Measurements from ENCODE around the gene SSTR3. TPM values are rescaled to one million over a fixed set of nuclear protein-coding genes. Genes with fewer than 3 reads are reported as not detected.

Gene SSTR3
- total and polyA plus RNA-seq, 10 of the 15 experiments (the other 5 are each of a cell fraction or from before 2014, with no cell fraction given) = 0.03 to 4.5 (median 2.4) TPM

GRCh38 chr22:37229805-37230672, 17.8 kb upstream of the SSTR3 start (continued):
- TF ChIP-seq CBX3 (IDR thresholded peaks at IDR 0.05; ENCODE audit: borderline replicate concordance, low read depth) = no peak
- no peak for TF ChIP-seq NKRF (conservative IDR thresholded peaks at IDR 0.05)
- TF ChIP-seq HDAC6 (IDR thresholded peaks at IDR 0.05; ENCODE audit: unreplicated experiment) = no peak
- no peak for TF ChIP-seq YBX1 (IDR thresholded peaks at IDR 0.05)
- no peak for TF ChIP-seq ZBTB4 (CRISPR knock-in tag; IDR thresholded peaks at IDR 0.05)
- TF ChIP-seq JUND (IDR thresholded peaks at IDR 0.05; ENCODE audit: low read depth, low read length) = no peak
- TF ChIP-seq RUNX3 (IDR thresholded peaks at IDR 0.05; ENCODE audit: low read length) = peak; percentile 94
- TF ChIP-seq SMAD1 (IDR thresholded peaks at IDR 0.05; ENCODE audit: low read depth, partially characterized antibody) = peak; percentile 35
- TF ChIP-seq BHLHE40 (IDR thresholded peaks at IDR 0.05; ENCODE audit: borderline replicate concordance in 1 of 2, low read depth in 2 of 2, low read length in 1 of 2) = 0 out of 4 replicates have a peak, but pooled peaks of 1 of the 2 experiments have one; percentile 7
- TF ChIP-seq CEBPB (IDR thresholded peaks at IDR 0.05; ENCODE audit: borderline replicate concordance in 1 of 2, low read depth in 2 of 2, low read length in 2 of 2) = no peak
- TF ChIP-seq ZBTB11 (CRISPR knock-in tag; IDR thresholded peaks at IDR 0.05) = no peak
- TF ChIP-seq IRF4 (IDR thresholded peaks at IDR 0.05; ENCODE audit: low read depth, low read length) = no peak
- peak; percentile 33; the same call in 1 of the 2 replicates for TF ChIP-seq RELB (IDR thresholded peaks at IDR 0.05; ENCODE audit: low read depth)
- no peak for TF ChIP-seq EP300 (IDR thresholded peaks at IDR 0.05; ENCODE audit: borderline replicate concordance in 1 of 2, control insufficient read depth in 1 of 2, low read depth in 2 of 2, low read length in 2 of 2)
- TF ChIP-seq POU2F2 (IDR thresholded peaks at IDR 0.05; ENCODE audit: borderline replicate concordance, low read depth, low read length) = peak; percentile 16; the same call in 2 of the 3 replicates
- no peak for TF ChIP-seq FOS (IDR thresholded peaks at IDR 0.05; ENCODE audit: borderline replicate concordance, extremely low read depth, insufficient read length)

Data from GM12878 (cell line).